PC-3 (cell line): ENCODE measurements around the gene C6orf136. TPM values are rescaled to one million over a fixed set of nuclear protein-coding genes. Genes with fewer than 3 reads are reported as not detected.

ENCODE experiments used
- ATAC-seq: fragments of 200-7000 bp; cut with Tn5 transposase; 2 replicates; pipeline ENCODE4 v1.9.1; 2020; ENCODE audit warnings: mild to moderate bottlenecking, moderate library complexity
- BruUV-seq: library from RNA; stranded (reverse); fragments of 400-500 nt; replicated peaks from 2 replicates; lab custom pipeline; 2021; lab: Mats Ljungman, UMichigan
- CTCF ChIA-PET: fragments of 300-600 bp; sonication (Branson Sonifier 250); formaldehyde crosslinking; loops from one replicate; lab custom pipeline; 2022; ENCODE audit warnings: antibody characterized with exemption; lab: Charles Lee
- POLR2A ChIA-PET: fragments of 300-600 bp; sonication (Branson Sonifier 250); formaldehyde crosslinking; loops from one replicate; lab custom pipeline; 2022; ENCODE audit warnings: antibody characterized with exemption; ENCODE audit not compliant: unreplicated experiment; lab: Charles Lee
- DNase-seq: peaks from one replicate; pipeline ENCODE4 v3.0.0-alpha.2; 2015
- H2AFZ ChIP-seq: fragments of 300-600 bp; sonication (generic); 2 replicates; pipeline ENCODE4 v1.6.0; 2016; ENCODE audit warnings: antibody characterized with exemption, low read length
- H3F3A ChIP-seq: fragments of 300-600 bp; sonication (generic); one replicate; pipeline ENCODE4 v1.6.0; 2017; ENCODE audit warnings: antibody characterized with exemption, low read length, control low read depth, mild to moderate bottlenecking; ENCODE audit not compliant: unreplicated experiment
- H3K27ac ChIP-seq: fragments of 300-600 bp; sonication (generic); 2 replicates; pipeline ENCODE4 v1.5.1; 2016; ENCODE audit warnings: mild to moderate bottlenecking, low read length
- H3K27me3 ChIP-seq: fragments of 300-600 bp; sonication (generic); 2 replicates; pipeline ENCODE4 v1.6.1; 2016; ENCODE audit warnings: low read length, mixed read lengths
- H3K36me3 ChIP-seq: fragments of 300-600 bp; sonication (generic); 2 replicates; pipeline ENCODE4 v1.6.1; 2016; ENCODE audit warnings: low read depth, mixed run types, low read length, mixed read lengths
- H3K4me1 ChIP-seq: fragments of 300-600 bp; sonication (generic); 2 replicates; pipeline ENCODE4 v1.5.1; 2016; ENCODE audit warnings: low read length; ENCODE audit not compliant: insufficient read depth
- H3K4me2 ChIP-seq: fragments of 300-600 bp; sonication (generic); 2 replicates; pipeline ENCODE4 v1.6.0; 2016; ENCODE audit warnings: low read length
- H3K4me3 ChIP-seq: fragments of 300-600 bp; sonication (generic); 2 replicates; pipeline ENCODE4 v1.5.1; 2016; ENCODE audit warnings: mild to moderate bottlenecking, low read length, mixed read lengths
- H3K79me2 ChIP-seq: fragments of 300-600 bp; sonication (generic); 2 replicates; pipeline ENCODE4 v1.6.1; 2017; ENCODE audit warnings: low read length, mixed read lengths
- H3K9ac ChIP-seq: fragments of 300-600 bp; sonication (generic); 2 replicates; pipeline ENCODE4 v1.6.0; 2016; ENCODE audit warnings: mild to moderate bottlenecking, low read length
- H3K9me2 ChIP-seq: fragments of 300-600 bp; sonication (generic); replicated peaks from 2 replicates; pipeline ENCODE4 v1.6.1; 2016; ENCODE audit warnings: mixed run types, low read length, mixed read lengths
- H3K9me3 ChIP-seq: fragments of 300-600 bp; sonication (generic); 2 replicates; pipeline ENCODE4 v1.6.1; 2016; ENCODE audit warnings: low read length, mixed read lengths
- H4K20me1 ChIP-seq: fragments of 300-600 bp; sonication (generic); 2 replicates; pipeline ENCODE4 v1.6.1; 2016; ENCODE audit warnings: low read length, mixed read lengths
- CTCF ChIP-seq: fragments of 300-600 bp; sonication (generic); conservative IDR thresholded peaks from 2 replicates; pipeline ENCODE4 v1.5.1; 2017; ENCODE audit warnings: antibody characterized with exemption, low read depth, mild to moderate bottlenecking, low read length
- EZH2 ChIP-seq: fragments of 300-600 bp; sonication (generic); IDR thresholded peaks from one replicate; pipeline ENCODE4 v1.6.1; 2017; ENCODE audit warnings: antibody characterized with exemption, mild to moderate bottlenecking, low read length; ENCODE audit not compliant: unreplicated experiment
- EZH2phosphoT487 ChIP-seq: fragments of 300-600 bp; sonication (generic); IDR thresholded peaks from 2 replicates; pipeline ENCODE4 v1.6.1; 2018; ENCODE audit warnings: mild to moderate bottlenecking, antibody characterized with exemption, low read length, borderline replicate concordance
- intact Hi-C: fragments of 100-400 bp; cut with micrococcal nuclease; formaldehyde crosslinking; loops from 2 replicates; pipeline ENCODE4 v1.9.0; 2023
- total RNA-seq: library from RNA; depleted of rRNA; stranded (reverse); fragments of >200 nt; gene quantifications from 2 replicates; pipeline ENCODE4 v1.2.3, GENCODE V29; 2014

The C6orf136 gene
- total RNA-seq, 1 experiment from 2014 or later = 18.7 TPM

GRCh38 chr6:30614044-30614842 lies 32.7 kb upstream of the C6orf136 start:
- POLR2A ChIA-PET = interaction anchor here (0.6 to 0.9 kb wide), 7 partner anchors 40 to 1142 kb away, joined by 3 to 32 read pairs (median 9); partner anchors contain the start of genes ABCF1 and PRR3
- peaks cover 28% of the 10 kb centered on the region for H3K36me3 ChIP-seq
- DNase-seq (no peak), ATAC-seq (no peak)
- intact Hi-C loops = no loop called here
- TF ChIP-seq EZH2phosphoT487 (no peak), EZH2 (no peak), CTCF (no peak)
- H3K9me2 ChIP-seq = no peaks in the 10 kb centered on the region
- no peak overlapping the region for H3K27ac ChIP-seq
- BruUV-seq = no TSS peak
- H3K9me3 ChIP-seq = no peaks in the 10 kb centered on the region
- no peaks in the 10 kb centered on the region for H3K27me3 ChIP-seq
- H2AFZ ChIP-seq = no peak overlapping the region
- peaks cover 25% of the 10 kb centered on the region for H3F3A ChIP-seq
- H3K79me2 ChIP-seq = peaks cover 75% of the 10 kb centered on the region
- H3K4me1 ChIP-seq = peaks cover 39% of the 10 kb centered on the region
- H3K4me3 ChIP-seq = peak overlapping the region; percentile 39
- peaks cover 42% of the 10 kb centered on the region for H4K20me1 ChIP-seq
- H3K9ac ChIP-seq = no peak overlapping the region
- CTCF ChIA-PET = interaction anchor here (0.6 to 1.1 kb wide), 3 partner anchors 17 to 473 kb away, joined by 3 to 5 read pairs (median 4); partner anchors contain the start of gene VARS2
- peak overlapping the region; percentile 99 for H3K4me2 ChIP-seq

- ATAC-seq = peak; percentile 56
- Histone ChIP-seq H3K9ac (peak overlapping the region; percentile 99), H3K27me3 (no peaks in the 10 kb centered on the region), H3K36me3 (peaks cover 27% of the 10 kb centered on the region), H2AFZ (no peak overlapping the region), H3K4me1 (peaks cover 40% of the 10 kb centered on the region), H3K4me2 (peak overlapping the region; percentile 99), H3K79me2 (peaks cover 77% of the 10 kb centered on the region), H3F3A (peaks cover 25% of the 10 kb centered on the region), H3K9me3 (no peaks in the 10 kb centered on the region), H3K9me2 (no peaks in the 10 kb centered on the region), H3K27ac (peak overlapping the region; percentile 92), H4K20me1 (peaks cover 42% of the 10 kb centered on the region), H3K4me3 (peak overlapping the region; percentile 86)
- intact Hi-C loops = no loop called here
- BruUV-seq = no TSS peak
- ChIA-PET CTCF (interaction anchor here (0.6 to 1.1 kb wide), 3 partner anchors 18 to 472 kb away, joined by 3 to 5 read pairs (median 4); partner anchors contain the start of gene VARS2), POLR2A (interaction anchor here (0.5 to 0.9 kb wide), 9 partner anchors 22 to 1141 kb away, joined by 3 to 32 read pairs (median 7); partner anchors contain the start of genes ABCF1 and PRR3)
- DNase-seq = peak; percentile 95
- TF ChIP-seq CTCF (no peak), EZH2 (no peak), EZH2phosphoT487 (no peak)
Observed at GRCh38 chr6:30614843-30615218, 32.1 kb upstream of the C6orf136 start.
